ENCODE results near the gene SNX5.

Gene SNX5

DNA sequence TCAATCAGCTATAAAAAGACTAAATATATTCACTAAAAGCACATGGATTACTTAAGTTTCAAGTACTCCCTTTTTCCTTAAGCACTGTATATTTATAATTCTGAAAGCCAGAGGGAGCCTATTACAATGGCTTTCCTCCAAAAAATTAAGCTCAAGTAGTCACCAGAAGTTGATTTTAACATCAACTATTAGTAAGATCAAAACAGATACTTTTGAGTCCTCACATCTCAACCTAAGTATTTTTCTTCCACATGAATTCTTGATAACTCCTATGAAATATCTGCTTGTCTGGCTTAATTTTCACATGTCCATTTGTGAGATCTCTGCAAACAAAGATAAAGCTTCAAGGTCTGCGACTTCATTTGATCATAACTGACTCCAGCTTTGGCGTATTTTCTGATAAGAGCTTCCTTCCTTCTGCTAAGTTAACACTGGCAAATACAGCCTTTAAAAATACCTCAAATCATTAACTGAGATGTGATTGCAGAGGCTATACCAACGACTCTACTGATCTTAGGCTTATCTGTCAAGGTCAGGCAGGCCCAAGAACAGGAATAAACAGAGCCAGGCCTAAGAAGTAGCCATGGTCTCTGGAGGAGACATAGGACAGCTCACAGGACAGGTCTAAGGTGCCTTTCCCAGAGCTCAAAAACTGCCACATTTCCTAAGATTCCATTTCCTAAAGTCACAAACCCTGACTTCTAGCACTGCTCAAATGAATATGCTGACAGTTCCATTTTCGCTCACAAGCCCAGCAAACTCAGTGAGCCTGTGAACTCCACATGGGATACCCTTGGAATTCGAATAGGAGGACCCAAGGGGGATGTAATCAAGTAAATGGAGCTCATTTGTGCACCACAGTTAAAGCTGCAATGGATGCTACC is 10.0 kb downstream of the SNX5 start:
- TF ChIP-seq EZH2phosphoT487 (IDR thresholded peaks at IDR 0.05; ENCODE audit: low read depth), result no peak
- TF ChIP-seq, protein P1, sequence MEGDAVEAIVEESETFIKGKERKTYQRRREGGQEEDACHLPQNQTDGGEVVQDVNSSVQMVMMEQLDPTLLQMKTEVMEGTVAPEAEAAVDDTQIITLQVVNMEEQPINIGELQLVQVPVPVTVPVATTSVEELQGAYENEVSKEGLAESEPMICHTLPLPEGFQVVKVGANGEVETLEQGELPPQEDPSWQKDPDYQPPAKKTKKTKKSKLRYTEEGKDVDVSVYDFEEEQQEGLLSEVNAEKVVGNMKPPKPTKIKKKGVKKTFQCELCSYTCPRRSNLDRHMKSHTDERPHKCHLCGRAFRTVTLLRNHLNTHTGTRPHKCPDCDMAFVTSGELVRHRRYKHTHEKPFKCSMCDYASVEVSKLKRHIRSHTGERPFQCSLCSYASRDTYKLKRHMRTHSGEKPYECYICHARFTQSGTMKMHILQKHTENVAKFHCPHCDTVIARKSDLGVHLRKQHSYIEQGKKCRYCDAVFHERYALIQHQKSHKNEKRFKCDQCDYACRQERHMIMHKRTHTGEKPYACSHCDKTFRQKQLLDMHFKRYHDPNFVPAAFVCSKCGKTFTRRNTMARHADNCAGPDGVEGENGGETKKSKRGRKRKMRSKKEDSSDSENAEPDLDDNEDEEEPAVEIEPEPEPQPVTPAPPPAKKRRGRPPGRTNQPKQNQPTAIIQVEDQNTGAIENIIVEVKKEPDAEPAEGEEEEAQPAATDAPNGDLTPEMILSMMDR (IDR thresholded peaks at IDR 0.05; ENCODE audit: low read depth, low read length), result no peak
- peak overlapping the region; percentile 69 for H3K27ac ChIP-seq (ENCODE audit: low read length)
- H3K9me3 ChIP-seq (ENCODE audit: insufficient read depth, low read length), result no peaks in the 10 kb centered on the region
- no peak overlapping the region for H2AFZ ChIP-seq (ENCODE audit: low read depth, low read length)
- peaks cover 61% of the 10 kb centered on the region for H3K4me1 ChIP-seq (ENCODE audit: low read length)
- H3K4me2 ChIP-seq (ENCODE audit: low read length), result peak overlapping the region; percentile 80
- peak overlapping the region; percentile 32 for H3K4me3 ChIP-seq (ENCODE audit: low read length)
- peaks cover 100% of the 10 kb centered on the region for H3K79me2 ChIP-seq (ENCODE audit: low read length)
- H3K36me3 ChIP-seq (replicated peaks; ENCODE audit: low read depth, low read length), result peaks cover 69% of the 10 kb centered on the region
- H3K27me3 ChIP-seq (ENCODE audit: low read depth, low read length), result no peaks in the 10 kb centered on the region
- peaks cover 100% of the 10 kb centered on the region for H4K20me1 ChIP-seq (ENCODE audit: insufficient read depth, low read length)
- H3K9ac ChIP-seq (ENCODE audit: low read length), result no peak overlapping the region

DNA sequence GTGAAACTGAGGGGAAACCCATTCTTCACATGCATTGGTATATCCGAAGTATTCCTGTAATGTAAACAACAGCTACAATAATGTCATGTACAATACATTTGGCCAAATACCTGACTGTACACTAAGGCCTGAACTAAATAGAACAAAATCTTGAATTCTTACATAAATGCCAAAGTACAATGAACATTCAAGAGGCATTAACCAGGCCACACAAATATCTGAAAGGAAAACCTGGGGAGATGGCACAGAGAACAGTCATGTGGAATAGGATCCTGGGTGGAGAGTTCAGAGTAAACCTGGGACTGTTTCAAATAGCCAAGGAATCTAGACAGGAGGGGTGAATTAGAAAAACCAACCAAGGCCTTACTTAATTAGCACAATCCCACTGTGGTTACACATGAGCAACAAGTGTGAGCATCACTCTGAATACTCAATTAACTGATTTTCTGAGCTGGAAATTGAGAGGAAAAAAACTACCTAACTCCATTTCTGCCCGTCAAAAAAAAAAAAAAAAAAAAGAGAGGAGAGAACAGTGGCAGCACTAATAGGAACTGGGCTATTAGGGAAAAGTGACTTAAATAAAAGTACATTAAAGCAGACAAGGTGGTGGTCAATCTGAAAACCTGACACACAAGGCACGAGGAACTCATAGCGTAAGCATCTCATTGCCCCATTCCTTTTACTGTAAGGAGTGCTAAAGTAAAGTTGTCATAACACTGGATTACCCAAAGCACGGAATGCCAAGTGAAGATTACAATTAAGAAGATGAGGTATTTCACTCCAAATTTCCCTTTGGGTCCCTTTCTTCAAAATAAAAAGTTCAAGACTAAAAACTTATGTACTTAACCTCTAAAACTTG is 10.9 kb downstream of the SNX5 start:
- peaks cover 52% of the 10 kb centered on the region for H3K4me1 ChIP-seq (ENCODE audit: low read length)

DNA sequence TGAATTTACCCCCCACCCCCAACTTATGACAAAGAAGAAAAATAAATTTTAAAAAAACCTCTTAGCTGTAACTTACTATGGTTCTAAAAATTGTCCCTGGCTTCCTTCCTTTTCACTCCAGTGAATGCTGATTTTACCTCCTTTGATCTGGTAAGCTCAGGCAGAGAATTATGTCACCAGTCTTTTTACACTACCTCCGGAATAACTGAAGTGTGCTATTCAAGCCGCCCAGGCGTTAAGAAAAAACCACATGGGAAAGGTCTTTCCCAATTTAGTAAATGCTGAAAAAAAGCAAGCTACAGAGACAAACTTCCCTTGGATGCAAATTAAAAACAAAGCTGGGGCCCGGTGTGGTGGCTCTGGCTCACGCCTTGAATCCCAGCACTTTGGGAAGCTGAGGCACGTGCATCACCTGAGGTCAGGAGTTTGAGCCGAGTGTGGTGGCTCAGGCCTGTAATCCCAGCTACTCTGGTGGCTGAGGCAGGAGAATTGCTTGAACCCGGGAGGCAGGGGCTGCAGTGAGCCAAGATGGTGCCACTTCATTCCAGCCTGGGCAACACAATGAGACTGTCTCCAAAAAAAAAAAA is 12.4 kb downstream of the SNX5 start:
- no peak overlapping the region for H2AFZ ChIP-seq (ENCODE audit: low read depth, low read length)
- no peak overlapping the region for H3K9ac ChIP-seq (ENCODE audit: low read length)
- H3K4me3 ChIP-seq (ENCODE audit: low read length), result no peak overlapping the region
- no peak for TF ChIP-seq EZH2phosphoT487 (IDR thresholded peaks at IDR 0.05; ENCODE audit: low read depth)
- TF ChIP-seq, protein P1 (IDR thresholded peaks at IDR 0.05; ENCODE audit: low read depth, low read length), result no peak
- H3K36me3 ChIP-seq (replicated peaks; ENCODE audit: low read depth, low read length), result peaks cover 79% of the 10 kb centered on the region
- no peaks in the 10 kb centered on the region for H3K9me3 ChIP-seq (ENCODE audit: insufficient read depth, low read length)
- peaks cover 98% of the 10 kb centered on the region for H4K20me1 ChIP-seq (ENCODE audit: insufficient read depth, low read length)
- peaks cover 100% of the 10 kb centered on the region for H3K79me2 ChIP-seq (ENCODE audit: low read length)
- H3K4me1 ChIP-seq (ENCODE audit: low read length), result peaks cover 37% of the 10 kb centered on the region
- H3K27me3 ChIP-seq (ENCODE audit: low read depth, low read length), result no peaks in the 10 kb centered on the region
- H3K4me2 ChIP-seq (ENCODE audit: low read length), result no peak overlapping the region
- H3K27ac ChIP-seq (ENCODE audit: low read length), result no peak overlapping the region

More for the DNA sequence above, 10.9 kb downstream of the SNX5 start:
- Histone ChIP-seq H2AFZ (ENCODE audit: low read depth, low read length) (no peak overlapping the region), H3K36me3 (replicated peaks; ENCODE audit: low read depth, low read length) (peaks cover 69% of the 10 kb centered on the region), H3K79me2 (ENCODE audit: low read length) (peaks cover 100% of the 10 kb centered on the region), H3K4me3 (ENCODE audit: low read length) (no peak overlapping the region), H3K9ac (ENCODE audit: low read length) (no peak overlapping the region), H3K4me2 (ENCODE audit: low read length) (no peak overlapping the region), H4K20me1 (ENCODE audit: insufficient read depth, low read length) (peaks cover 100% of the 10 kb centered on the region), H3K27me3 (ENCODE audit: low read depth, low read length) (no peaks in the 10 kb centered on the region), H3K9me3 (ENCODE audit: insufficient read depth, low read length) (no peaks in the 10 kb centered on the region), H3K27ac (ENCODE audit: low read length) (no peak overlapping the region)
- TF ChIP-seq EZH2phosphoT487 (IDR thresholded peaks at IDR 0.05; ENCODE audit: low read depth), result no peak
- TF ChIP-seq, protein P1 (IDR thresholded peaks at IDR 0.05; ENCODE audit: low read depth, low read length), result no peak
